Left hindlimb (tissue), 1 donor: Measurements from ENCODE around the gene NUP93.
"Not testable (repeated sequence)": the region's sequence is repeated elsewhere in the genome, so short reads cannot be mapped to it uniquely, and the experiment has no call there.

Experiments used
- DNase-seq: peaks from one replicate; pipeline ENCODE4 v3.0.0-alpha.2; 2018

NUP93 gene

GRCh38 chr16:56780646-56781045 is 50.7 kb downstream of the NUP93 start:
- no peak for DNase-seq

- DNase-seq = no peak
These were observed 51.6 kb downstream of the NUP93 start for GRCh38 chr16:56781528-56781961.

GRCh38 chr16:56783344-56783743 is 53.4 kb downstream of the NUP93 start:
- DNase-seq = no peak

GRCh38 chr16:56785317-56785716 is 55.4 kb downstream of the NUP93 start:
- DNase-seq = no peak

GRCh38 chr16:56787167-56787566 is 57.2 kb downstream of the NUP93 start:
- DNase-seq = no peak

- no peak for DNase-seq
These were observed 58.5 kb downstream of the NUP93 start for GRCh38 chr16:56788435-56788834.

- no peak for DNase-seq
These were observed 59.4 kb downstream of the NUP93 start for GRCh38 chr16:56789360-56789759.

- DNase-seq = no peak
These were observed 63.0 kb downstream of the NUP93 start for GRCh38 chr16:56792967-56793366.

GRCh38 chr16:56793492-56793891 is 63.6 kb downstream of the NUP93 start:
- DNase-seq = no peak

GRCh38 chr16:56795011-56795410 is 65.1 kb downstream of the NUP93 start:
- no peak for DNase-seq

GRCh38 chr16:56797038-56797437 is 67.1 kb downstream of the NUP93 start:
- DNase-seq = not testable (repeated sequence)

- no peak for DNase-seq
These were observed 67.9 kb downstream of the NUP93 start for GRCh38 chr16:56797861-56798260.

- DNase-seq = no peak
These were observed 69.0 kb downstream of the NUP93 start for GRCh38 chr16:56798955-56799354.

GRCh38 chr16:56800355-56800754 is 70.4 kb downstream of the NUP93 start:
- DNase-seq = no peak

GRCh38 chr16:56801762-56802161 is 71.8 kb downstream of the NUP93 start:
- DNase-seq = no peak

GRCh38 chr16:56807011-56807675 is 77.2 kb downstream of the NUP93 start:
- DNase-seq = no peak

GRCh38 chr16:56807676-56808067 is 77.7 kb downstream of the NUP93 start:
- DNase-seq = not testable (repeated sequence)

GRCh38 chr16:56810954-56811353 is 81.0 kb downstream of the NUP93 start:
- DNase-seq = no peak

- DNase-seq = not testable (repeated sequence)
These were observed 81.7 kb downstream of the NUP93 start for GRCh38 chr16:56811602-56812001.

- DNase-seq = no peak
These were observed 83.0 kb downstream of the NUP93 start for GRCh38 chr16:56812884-56813283.

- peak; percentile 39 for DNase-seq
These were observed 84.9 kb downstream of the NUP93 start for GRCh38 chr16:56814537-56815432.

GRCh38 chr16:56815721-56816120 is 85.8 kb downstream of the NUP93 start:
- no peak for DNase-seq

GRCh38 chr16:56817056-56817455 is 87.1 kb downstream of the NUP93 start:
- no peak for DNase-seq

GRCh38 chr16:56817938-56818337 is 88.0 kb downstream of the NUP93 start:
- DNase-seq = no peak
